NOMO-1 (cell line): ENCODE measurements around the gene HIPK2.

Source experiments
- DNase-seq, 2 experiments: peaks; one replicate each; lab custom pipeline; 2025; ENCODE audit not compliant: unreplicated experiment in 2 of 2; lab: John Stamatoyannopoulos, UW

Gene HIPK2

DNA sequence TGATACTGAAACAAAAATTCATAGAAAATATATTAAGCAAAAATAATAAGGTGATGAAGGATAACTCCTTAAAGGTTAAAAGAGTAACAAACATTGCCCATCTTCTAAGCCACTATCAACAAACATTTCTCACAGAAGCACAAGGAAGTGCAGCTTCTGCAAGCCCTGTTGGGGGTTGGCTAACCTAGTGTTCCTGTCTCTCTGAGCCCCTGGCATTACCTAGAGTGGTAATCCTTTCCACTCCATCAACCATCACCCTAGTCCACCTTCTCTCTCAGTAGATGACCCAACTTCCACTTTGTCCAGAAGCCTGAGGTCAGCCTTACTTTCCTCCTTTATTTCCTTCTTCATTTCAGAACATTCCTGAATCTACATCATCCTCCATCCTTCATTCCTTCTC is 59.7 kb downstream of the HIPK2 start:
- DNase-seq, result no peak

DNA sequence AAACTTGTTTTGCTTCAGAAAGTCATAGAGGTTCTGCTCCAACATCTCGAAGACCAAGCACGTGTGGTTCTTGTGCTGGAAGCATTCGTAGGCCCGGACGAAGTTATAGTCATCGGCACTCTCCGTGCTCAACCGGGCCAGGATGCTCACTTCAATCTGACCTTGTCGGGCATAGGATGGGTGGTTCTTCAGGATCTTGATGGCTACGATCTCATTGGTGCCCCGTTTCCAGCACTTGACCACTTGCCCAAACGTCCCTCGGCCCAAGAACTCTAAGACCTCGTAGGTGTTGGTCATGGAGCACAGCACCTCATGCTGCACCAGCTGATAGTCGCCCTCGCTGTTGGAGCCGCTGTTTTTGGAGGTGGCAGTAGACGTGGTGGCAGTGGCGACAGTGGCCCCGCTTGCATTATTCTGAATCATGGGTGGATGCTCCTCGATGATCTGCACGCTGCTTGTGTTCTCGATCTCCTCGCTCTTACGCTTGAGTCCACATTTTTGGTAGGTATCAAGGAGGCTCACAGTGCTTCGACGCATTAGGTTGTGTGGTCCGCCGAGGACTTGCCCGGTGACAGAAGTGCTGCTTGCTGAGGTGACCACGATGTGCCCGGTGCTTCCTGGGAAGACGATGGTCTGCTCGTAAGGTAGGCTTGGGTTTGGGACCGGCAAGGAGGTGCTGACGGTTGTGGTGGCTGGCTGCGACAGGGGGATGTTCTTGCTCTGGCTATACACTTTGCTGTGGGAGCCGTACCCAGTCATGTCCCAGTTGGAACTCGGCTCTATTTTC is 61.4 kb downstream of the HIPK2 start:
- no peak for DNase-seq

DNA sequence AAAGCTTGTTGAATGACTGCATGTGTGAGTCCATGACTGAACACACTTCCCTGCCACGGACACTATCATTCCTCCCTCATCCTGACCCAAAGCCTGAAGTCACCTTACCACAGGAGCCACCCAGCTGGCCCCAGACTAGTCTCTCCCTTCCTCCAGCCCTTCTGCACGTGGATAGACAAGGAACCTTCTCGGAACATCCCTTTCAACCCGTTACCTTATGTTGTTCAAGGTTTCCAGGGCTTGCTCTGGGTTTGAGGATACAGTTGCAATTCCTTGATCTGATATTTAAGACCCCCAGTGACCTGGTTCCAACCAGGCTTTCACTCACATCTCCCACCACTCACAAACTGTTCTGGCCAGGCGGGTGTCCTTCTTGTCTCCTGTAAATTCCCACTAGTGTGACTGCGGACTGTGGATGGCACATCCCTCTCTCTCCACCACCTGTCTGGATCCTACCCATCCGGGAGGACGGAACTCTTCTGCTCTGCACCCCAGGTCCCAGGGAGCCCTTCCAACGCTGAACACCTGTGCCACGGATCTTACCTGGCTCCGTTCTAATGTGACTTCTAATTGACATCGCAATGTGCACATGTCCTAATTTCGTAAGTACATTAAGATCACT is 62.5 kb downstream of the HIPK2 start:
- no peak for DNase-seq

DNA sequence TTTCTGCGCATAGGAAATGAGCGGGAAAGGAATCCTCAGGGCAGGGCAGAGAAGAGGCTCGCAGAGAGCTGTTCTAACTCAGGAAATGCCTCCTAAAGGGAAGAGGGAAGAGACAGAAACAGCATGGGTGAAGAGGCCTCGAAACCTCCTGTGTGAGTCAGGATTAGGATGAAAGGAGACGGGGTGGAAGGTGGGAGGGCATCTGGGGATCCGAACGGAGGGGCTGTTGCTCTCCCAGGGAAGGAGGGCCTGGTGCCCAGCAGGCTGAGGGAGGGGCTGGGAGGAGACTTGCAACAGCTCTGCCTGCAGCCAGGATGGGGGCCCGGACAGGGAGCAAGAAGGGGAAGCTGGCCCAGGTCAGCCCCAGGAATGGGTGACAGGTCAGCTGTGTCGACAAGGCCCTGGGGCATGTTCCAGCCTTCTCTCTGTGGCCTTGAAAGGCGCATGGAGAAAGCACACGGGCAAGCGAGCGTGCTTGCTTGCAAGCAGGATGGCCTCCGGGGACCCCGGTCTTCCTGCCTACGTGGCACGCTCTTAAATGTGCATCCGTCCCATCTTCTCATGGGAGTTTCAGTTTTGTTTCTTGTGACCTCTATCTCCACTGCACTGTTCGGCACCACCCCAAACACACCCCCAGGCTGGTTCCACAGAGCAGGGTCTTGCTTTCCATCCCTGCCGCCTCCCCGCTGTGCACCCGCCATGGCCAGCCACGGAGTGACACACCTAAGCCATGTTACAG is 63.5 kb downstream of the HIPK2 start:
- DNase-seq, result no peak

DNA sequence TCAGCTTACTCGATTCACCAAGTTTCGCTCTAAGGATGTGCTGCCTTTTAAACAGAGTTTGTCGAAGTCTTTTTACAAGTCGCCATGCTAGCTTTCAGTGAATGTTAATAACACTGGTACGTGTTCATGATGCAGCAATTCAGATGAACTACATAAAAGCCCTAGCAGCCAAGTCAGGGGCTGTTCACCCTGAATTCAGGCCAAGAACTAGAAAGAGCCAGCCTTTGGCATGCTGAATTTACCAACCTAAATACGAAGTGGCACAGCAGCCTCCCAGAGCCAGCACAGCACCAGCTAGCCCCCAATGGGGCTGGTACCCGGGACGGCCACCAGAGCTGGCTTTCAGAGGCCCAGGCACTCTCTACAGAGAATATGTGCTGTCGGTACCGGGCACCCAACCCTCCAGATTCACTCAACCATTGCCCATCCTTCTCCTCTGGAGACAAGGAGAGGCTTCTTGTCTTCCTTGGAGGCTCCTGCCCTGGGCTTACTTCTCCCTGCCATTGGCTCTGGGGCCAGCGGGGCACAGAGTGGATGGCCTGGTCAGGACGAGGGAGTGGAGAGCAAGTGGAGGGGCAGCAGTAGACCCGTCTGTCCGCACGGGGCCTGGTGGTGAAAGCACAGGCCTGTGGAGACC is 64.2 kb downstream of the HIPK2 start:
- DNase-seq, result no peak

DNA sequence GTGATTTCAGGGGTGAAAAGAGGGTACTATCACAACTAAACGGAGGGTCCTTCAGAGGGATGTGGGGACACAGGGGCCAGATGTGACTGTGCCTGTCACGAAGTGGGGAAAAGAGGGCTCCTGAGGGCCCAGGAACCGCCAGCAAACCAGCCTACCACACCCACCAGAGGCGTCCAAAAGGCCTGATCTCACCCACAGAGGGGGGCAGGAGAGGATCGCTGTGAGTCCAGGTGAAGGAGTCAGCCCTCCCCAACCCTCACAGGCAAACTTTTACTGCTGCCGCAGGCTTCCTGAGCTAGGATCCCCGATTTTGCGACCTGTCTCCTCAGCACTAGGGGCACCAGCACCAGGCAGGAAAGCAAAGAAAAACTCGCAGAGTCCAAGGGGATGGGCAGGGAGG is 64.7 kb downstream of the HIPK2 start:
- DNase-seq, result no peak

DNA sequence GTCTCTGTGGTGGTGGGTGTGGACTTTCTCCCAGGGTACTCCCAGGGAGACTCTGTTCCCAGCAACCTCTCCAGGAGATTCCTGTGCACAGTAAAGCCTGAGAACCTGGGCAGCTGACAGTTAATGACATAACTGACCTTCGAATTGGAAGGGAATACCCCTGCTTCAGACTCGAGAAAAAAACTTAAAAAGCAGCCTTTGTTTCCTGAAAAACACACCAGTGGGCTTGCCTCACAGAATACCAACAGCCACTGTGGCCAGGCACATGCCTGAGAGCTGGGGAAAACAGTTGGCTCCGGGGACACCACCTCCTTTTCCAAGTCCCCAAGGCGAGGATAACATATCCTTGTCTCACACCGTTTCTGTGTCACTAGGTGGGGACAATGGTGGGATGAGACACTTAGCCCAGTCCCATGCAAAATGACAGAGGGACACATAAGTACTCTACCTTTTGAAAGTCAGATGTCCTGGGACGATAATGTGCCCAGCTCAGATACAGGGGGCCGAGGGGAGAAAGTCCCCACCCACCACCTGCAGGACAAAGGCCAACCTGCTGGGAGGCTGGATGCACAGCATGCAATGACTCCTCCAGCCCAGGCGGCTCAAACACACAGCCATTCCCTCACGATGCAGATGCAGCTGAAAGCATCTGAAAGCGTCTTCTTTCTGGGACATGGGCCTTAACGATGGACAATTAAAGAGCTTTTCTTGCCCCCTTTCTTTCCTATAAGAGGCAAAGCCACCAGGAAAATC is 65.6 kb downstream of the HIPK2 start:
- DNase-seq, result no peak

- DNase-seq, result no peak
These were observed 67.8 kb downstream of the HIPK2 start for GRCh38 chr7:139710036-139710435.

GRCh38 chr7:139709485-139709884 is 68.3 kb downstream of the HIPK2 start:
- no peak for DNase-seq

- no peak for DNase-seq
These were observed 69.3 kb downstream of the HIPK2 start for GRCh38 chr7:139708541-139708940.

GRCh38 chr7:139706837-139707236 is 71.0 kb downstream of the HIPK2 start:
- DNase-seq, result no peak

GRCh38 chr7:139704308-139704879 is 73.4 kb downstream of the HIPK2 start:
- no peak for DNase-seq

GRCh38 chr7:139703487-139704307 is 74.1 kb downstream of the HIPK2 start:
- no peak for DNase-seq

- no peak for DNase-seq
These were observed 74.8 kb downstream of the HIPK2 start for GRCh38 chr7:139702811-139703486.

- DNase-seq, result no peak
These were observed 75.5 kb downstream of the HIPK2 start for GRCh38 chr7:139702313-139702731.

DNA sequence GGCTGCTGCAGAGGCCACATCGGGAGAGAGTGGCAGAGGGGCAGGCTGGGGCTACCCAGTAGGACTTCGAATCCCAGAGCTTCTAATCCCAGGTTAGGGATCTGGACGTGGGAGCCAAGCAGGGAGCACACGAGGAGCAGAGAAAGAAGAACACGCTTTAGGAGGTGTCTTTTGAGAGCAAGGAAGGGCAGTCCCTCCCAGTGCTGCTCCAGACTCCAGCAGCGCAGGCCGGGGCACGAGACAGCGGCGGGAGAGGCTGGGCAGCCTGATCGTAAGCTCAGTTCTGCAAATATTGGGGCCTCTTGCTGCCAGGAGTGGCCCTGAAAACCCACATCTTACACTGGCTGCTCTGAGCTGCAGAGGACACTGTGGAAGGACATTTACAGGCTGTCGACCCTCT is 75.9 kb downstream of the HIPK2 start:
- no peak for DNase-seq

DNA sequence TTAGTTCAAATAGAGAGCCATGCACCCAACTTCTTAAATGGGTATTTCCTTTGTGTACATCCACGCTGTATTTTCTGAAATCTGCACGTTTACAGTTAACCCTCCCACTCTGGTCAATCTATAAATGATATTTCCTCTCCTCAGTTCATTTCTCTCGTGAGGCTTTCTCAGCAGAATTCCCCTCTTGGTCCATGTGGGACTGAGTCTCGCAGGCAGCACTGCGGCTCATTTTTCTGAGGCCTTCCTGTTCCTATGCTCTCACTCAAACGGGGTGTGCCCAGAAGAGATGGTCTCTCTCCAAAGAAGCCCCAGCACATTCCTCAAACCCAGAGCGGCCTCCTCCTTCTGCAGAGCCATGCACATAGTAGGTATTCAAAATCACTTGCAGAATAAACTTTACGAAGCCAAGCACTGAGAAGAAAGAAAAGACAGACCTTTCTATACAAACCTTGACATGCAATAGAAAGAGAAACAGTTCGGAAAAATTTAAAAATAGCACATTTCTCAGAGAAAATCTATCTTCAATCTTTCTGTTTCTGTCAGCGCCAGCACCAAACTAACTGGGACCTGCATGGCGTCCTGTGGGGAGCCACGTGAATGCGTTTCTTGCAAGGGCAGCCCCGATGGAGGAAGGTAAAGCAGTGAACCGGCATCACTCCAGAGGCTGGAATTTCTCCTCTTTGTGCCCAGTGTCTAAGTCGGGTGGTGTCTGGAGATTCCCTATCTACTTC is 77.1 kb downstream of the HIPK2 start:
- DNase-seq, result no peak
